MM.1S (cell line): Measurements from ENCODE around the gene BCKDK.

Experiments
- DNase-seq: peaks from one replicate; pipeline ENCODE4 v3.0.0-alpha.2; 2015
- H2AFZ ChIP-seq: fragments of 300-600 bp; sonication (generic); 2 replicates; pipeline ENCODE4 v1.6.0; 2016; ENCODE audit warnings: antibody characterized with exemption, low read length
- H3F3A ChIP-seq: fragments of 300-600 bp; sonication (generic); 2 replicates; pipeline ENCODE4 v1.6.1; 2016; ENCODE audit warnings: mild to moderate bottlenecking, antibody characterized with exemption, low read length, moderate library complexity, mixed read lengths; ENCODE audit not compliant: insufficient read depth
- H3K27ac ChIP-seq: fragments of 300-600 bp; sonication (generic); 2 replicates; pipeline ENCODE4 v1.5.1; 2016; ENCODE audit warnings: mild to moderate bottlenecking, low read length
- H3K27me3 ChIP-seq: fragments of 300-600 bp; sonication (generic); replicated peaks from 2 replicates; pipeline ENCODE4 v1.6.0; 2016; ENCODE audit warnings: low read length; ENCODE audit not compliant: insufficient read depth
- H3K36me3 ChIP-seq: fragments of 300-600 bp; sonication (generic); replicated peaks from 2 replicates; pipeline ENCODE4 v1.6.1; 2016; ENCODE audit warnings: mild to moderate bottlenecking, low read length, mixed read lengths; ENCODE audit not compliant: insufficient read depth
- H3K4me1 ChIP-seq: fragments of 300-600 bp; sonication (generic); 2 replicates; pipeline ENCODE4 v1.6.1; 2016; ENCODE audit warnings: low read length, mixed read lengths
- H3K4me2 ChIP-seq: fragments of 300-600 bp; sonication (generic); 2 replicates; pipeline ENCODE4 v1.6.0; 2016; ENCODE audit warnings: low read depth, low read length
- H3K4me3 ChIP-seq: fragments of 300-600 bp; sonication (generic); 2 replicates; pipeline ENCODE4 v1.5.1; 2016; ENCODE audit warnings: low read length, mixed read lengths
- H3K79me2 ChIP-seq: fragments of 300-600 bp; sonication (generic); 2 replicates; pipeline ENCODE4 v1.6.1; 2016; ENCODE audit warnings: mixed run types, low read length, mixed read lengths
- H3K9ac ChIP-seq: fragments of 300-600 bp; sonication (generic); 2 replicates; pipeline ENCODE4 v1.6.1; 2016; ENCODE audit warnings: low read length, mixed read lengths
- H3K9me2 ChIP-seq: fragments of 300-600 bp; sonication (generic); replicated peaks from 2 replicates; pipeline ENCODE4 v1.6.1; 2016; ENCODE audit warnings: mild to moderate bottlenecking, low read length, mixed read lengths; ENCODE audit not compliant: insufficient read depth
- H3K9me3 ChIP-seq: fragments of 300-600 bp; sonication (generic); replicated peaks from 2 replicates; pipeline ENCODE4 v1.6.1; 2016; ENCODE audit warnings: mild to moderate bottlenecking, low read length, mixed read lengths; ENCODE audit not compliant: insufficient read depth
- H4K20me1 ChIP-seq: fragments of 300-600 bp; sonication (generic); 2 replicates; pipeline ENCODE4 v1.6.1; 2016; ENCODE audit warnings: mild to moderate bottlenecking, low read length, moderate library complexity, mixed read lengths; ENCODE audit not compliant: insufficient read depth
- EZH2 ChIP-seq: fragments of 300-600 bp; sonication (generic); optimal IDR thresholded peaks from 2 replicates; pipeline ENCODE3; 2017; ENCODE audit warnings: low read depth, mild to moderate bottlenecking, antibody characterized with exemption, low read length, mixed read lengths
- EZH2phosphoT487 ChIP-seq: fragments of 300-600 bp; sonication (generic); IDR thresholded peaks from 2 replicates; pipeline ENCODE4 v1.6.1; 2018; ENCODE audit warnings: antibody characterized with exemption, low read length
- TF ChIP-seq, protein P1 (sequence below): fragments of 300-600 bp; sonication (generic); IDR thresholded peaks from 2 replicates; pipeline ENCODE4 v1.5.1; 2016; ENCODE audit warnings: antibody characterized with exemption, low read length, mixed read lengths

BCKDK gene

DNA sequence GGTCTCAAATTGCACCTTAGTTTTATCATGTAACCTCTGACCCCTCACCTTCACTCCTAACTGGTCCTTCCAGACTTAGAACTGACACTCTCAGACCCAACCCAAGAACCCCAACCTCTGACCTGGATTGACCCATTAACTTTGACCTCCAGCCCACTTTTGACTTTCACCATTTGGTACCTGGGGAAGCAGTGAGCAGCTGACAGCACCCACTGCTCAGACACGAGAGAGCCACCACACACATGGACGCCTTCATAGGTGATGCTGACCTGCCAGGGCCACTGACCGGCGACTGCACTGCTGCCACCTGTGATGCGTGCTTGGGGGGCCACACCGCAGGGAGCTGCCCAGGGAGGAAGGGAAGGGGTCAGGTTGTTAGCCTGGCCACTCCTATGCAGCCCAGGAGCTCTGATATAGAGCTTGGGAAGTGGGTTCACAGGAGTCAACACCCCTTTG lies 24.9 kb downstream of the BCKDK start:
- no peaks in the 10 kb centered on the region for H3K36me3 ChIP-seq
- no peaks in the 10 kb centered on the region for H4K20me1 ChIP-seq
- H3K4me2 ChIP-seq = no peak overlapping the region
- H3K27ac ChIP-seq = no peak overlapping the region
- H2AFZ ChIP-seq = no peak overlapping the region
- no peak overlapping the region for H3K9ac ChIP-seq
- no peak overlapping the region for H3K4me3 ChIP-seq
- DNase-seq = no peak
- H3K79me2 ChIP-seq = no peaks in the 10 kb centered on the region
- no peaks in the 10 kb centered on the region for H3K27me3 ChIP-seq
- no peaks in the 10 kb centered on the region for H3K9me3 ChIP-seq
- no peaks in the 10 kb centered on the region for H3F3A ChIP-seq
- no peaks in the 10 kb centered on the region for H3K4me1 ChIP-seq
- TF ChIP-seq EZH2phosphoT487 = no peak
- no peak for TF ChIP-seq EZH2
- TF ChIP-seq, protein P1, sequence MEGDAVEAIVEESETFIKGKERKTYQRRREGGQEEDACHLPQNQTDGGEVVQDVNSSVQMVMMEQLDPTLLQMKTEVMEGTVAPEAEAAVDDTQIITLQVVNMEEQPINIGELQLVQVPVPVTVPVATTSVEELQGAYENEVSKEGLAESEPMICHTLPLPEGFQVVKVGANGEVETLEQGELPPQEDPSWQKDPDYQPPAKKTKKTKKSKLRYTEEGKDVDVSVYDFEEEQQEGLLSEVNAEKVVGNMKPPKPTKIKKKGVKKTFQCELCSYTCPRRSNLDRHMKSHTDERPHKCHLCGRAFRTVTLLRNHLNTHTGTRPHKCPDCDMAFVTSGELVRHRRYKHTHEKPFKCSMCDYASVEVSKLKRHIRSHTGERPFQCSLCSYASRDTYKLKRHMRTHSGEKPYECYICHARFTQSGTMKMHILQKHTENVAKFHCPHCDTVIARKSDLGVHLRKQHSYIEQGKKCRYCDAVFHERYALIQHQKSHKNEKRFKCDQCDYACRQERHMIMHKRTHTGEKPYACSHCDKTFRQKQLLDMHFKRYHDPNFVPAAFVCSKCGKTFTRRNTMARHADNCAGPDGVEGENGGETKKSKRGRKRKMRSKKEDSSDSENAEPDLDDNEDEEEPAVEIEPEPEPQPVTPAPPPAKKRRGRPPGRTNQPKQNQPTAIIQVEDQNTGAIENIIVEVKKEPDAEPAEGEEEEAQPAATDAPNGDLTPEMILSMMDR = no peak
- no peaks in the 10 kb centered on the region for H3K9me2 ChIP-seq

DNA sequence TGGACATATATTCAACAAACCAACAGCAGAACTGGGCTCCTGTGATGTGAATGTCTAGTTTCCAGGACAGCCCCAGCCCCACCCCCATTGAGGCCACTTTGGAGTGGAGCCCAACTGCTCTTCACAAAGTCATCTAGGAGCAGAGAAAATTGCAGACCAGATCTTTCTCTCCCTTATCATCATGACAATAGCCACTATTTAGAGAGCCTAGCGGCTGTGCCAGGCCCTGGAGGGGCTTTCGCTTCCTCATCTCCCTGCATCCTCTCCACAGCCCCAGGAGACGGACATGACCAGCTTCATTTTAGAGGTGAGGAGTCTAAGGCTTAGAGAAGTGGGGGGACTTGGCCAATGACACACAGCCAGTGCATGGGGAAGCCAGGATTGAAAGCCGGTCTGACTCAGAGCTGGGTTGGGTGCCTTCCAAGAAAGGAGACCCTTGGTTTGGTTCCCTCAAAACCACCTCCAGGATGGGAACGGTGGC lies 25.9 kb downstream of the BCKDK start:
- TF ChIP-seq, protein P1 = no peak
- TF ChIP-seq EZH2phosphoT487 (no peak), EZH2 (no peak)

DNA sequence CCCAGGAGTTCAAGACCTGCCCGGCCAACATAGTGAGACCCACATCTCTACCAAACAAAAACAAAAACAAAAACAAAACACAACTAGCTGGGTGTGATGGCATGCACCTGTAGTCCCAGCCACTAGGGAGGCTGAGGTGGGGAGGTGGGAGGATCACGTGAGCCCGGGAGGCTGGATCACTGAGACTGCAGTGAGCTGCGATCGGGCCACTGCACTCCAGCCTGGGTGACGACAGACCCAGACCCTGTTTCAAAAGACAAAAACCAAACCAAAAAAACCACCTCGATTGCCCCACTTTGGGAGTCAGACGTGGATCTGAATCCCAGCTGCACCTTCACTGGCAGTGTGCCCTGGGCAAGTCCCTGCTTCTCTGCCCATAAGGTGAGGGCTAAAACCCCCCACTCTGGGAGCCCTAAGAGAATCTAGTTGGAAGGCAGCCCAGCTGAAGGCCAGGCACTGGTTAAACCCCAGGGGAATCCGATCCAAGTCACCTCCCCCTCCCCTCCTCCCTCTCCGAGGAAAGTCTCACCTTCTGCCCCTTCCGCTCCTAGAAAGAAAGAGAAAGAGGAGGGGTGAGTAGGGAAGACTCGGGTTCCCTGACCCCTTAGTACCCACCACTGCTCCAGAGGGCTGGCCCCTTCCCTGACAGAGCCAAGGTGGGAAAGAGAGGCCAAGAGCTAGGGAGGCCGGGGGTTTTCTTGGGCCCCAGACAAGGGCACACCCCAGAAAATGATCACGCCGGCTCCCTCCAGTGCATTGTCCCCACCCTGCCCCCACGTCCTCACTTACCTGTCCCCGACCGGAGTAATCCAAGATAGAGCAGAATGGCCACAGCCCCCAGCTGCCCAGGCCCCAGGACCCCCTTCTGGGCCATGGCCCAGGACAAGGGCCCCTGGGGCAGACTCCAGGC lies 26.7 kb downstream of the BCKDK start:
- no peaks in the 10 kb centered on the region for H3K9me3 ChIP-seq
- H3K4me3 ChIP-seq = no peak overlapping the region
- no peaks in the 10 kb centered on the region for H3K9me2 ChIP-seq
- H4K20me1 ChIP-seq = no peaks in the 10 kb centered on the region
- no peak overlapping the region for H3K27ac ChIP-seq
- no peak for DNase-seq
- no peaks in the 10 kb centered on the region for H3K4me1 ChIP-seq
- no peaks in the 10 kb centered on the region for H3F3A ChIP-seq
- no peak for TF ChIP-seq EZH2
- TF ChIP-seq, protein P1 = no peak
- no peak for TF ChIP-seq EZH2phosphoT487
- H2AFZ ChIP-seq = no peak overlapping the region
- H3K27me3 ChIP-seq = no peaks in the 10 kb centered on the region
- H3K4me2 ChIP-seq = no peak overlapping the region
- no peaks in the 10 kb centered on the region for H3K79me2 ChIP-seq
- H3K9ac ChIP-seq = no peak overlapping the region
- no peaks in the 10 kb centered on the region for H3K36me3 ChIP-seq

More for the DNA sequence above, 25.9 kb downstream of the BCKDK start:
- Histone ChIP-seq H2AFZ (no peak overlapping the region), H3K36me3 (no peaks in the 10 kb centered on the region), H3K4me2 (no peak overlapping the region), H4K20me1 (no peaks in the 10 kb centered on the region), H3K27me3 (no peaks in the 10 kb centered on the region), H3K4me3 (no peak overlapping the region), H3K9me3 (no peaks in the 10 kb centered on the region), H3K79me2 (no peaks in the 10 kb centered on the region), H3K9me2 (no peaks in the 10 kb centered on the region), H3K9ac (no peak overlapping the region), H3K4me1 (no peaks in the 10 kb centered on the region), H3K27ac (no peak overlapping the region), H3F3A (no peaks in the 10 kb centered on the region)
- no peak for DNase-seq
